Measurements from ENCODE around the gene PLEKHA8. TPM values are rescaled to one million over a fixed set of nuclear protein-coding genes. Genes with fewer than 3 reads are reported as not detected.

Gene PLEKHA8
- total RNA-seq, 4 donors from 2014 or later: 6.6 to 16.4 (median 13.1) TPM

DNA sequence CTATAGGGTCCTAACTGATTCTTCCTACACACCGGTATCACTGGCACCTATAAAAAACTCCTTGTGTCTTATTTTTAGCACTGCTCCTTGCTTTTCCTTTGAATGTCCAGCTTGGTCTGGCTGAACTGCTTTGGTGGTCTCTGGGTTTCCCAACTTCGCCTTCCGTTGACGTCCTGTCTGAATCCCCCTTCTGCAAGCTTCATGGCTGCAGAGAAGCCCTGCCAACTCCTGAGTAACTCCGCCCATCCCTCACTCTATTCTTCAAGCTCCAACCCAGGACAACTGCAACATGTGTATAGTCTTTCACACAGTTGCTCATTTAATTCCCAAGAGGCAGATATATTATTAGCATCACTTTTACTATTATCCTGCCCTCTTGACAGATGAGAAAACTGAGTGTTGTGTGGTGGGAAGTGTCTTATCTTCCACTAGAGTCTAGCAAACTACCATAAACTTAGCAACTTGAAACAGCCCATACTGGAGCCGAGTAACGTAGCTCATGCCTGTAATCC lies 147.5 kb downstream of the PLEKHA8 start:
- intact Hi-C loops (cut with DNase I; ENCODE audit: low total_unique reads) (no loop called here), in situ Hi-C loops (cut with MboI; ENCODE audit: low pct_ligation_motif_present in 1 of 4, low pct_unique_long_range_greater_than_20kb in 1 of 4, low sequenced_read_pairs in 3 of 4) (no loop called here)
- TF ChIP-seq POLR2AphosphoS5 (IDR thresholded peaks at IDR 0.05) (no peak), POLR2A (IDR thresholded peaks at IDR 0.05) (no peak), EP300 (IDR thresholded peaks at IDR 0.05; ENCODE audit: low read depth) (no peak)
- TF ChIP-seq, protein P1, sequence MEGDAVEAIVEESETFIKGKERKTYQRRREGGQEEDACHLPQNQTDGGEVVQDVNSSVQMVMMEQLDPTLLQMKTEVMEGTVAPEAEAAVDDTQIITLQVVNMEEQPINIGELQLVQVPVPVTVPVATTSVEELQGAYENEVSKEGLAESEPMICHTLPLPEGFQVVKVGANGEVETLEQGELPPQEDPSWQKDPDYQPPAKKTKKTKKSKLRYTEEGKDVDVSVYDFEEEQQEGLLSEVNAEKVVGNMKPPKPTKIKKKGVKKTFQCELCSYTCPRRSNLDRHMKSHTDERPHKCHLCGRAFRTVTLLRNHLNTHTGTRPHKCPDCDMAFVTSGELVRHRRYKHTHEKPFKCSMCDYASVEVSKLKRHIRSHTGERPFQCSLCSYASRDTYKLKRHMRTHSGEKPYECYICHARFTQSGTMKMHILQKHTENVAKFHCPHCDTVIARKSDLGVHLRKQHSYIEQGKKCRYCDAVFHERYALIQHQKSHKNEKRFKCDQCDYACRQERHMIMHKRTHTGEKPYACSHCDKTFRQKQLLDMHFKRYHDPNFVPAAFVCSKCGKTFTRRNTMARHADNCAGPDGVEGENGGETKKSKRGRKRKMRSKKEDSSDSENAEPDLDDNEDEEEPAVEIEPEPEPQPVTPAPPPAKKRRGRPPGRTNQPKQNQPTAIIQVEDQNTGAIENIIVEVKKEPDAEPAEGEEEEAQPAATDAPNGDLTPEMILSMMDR (IDR thresholded peaks at IDR 0.05): no peak
- Histone ChIP-seq H3K36me3 (no peaks in the 10 kb centered on the region), H3K4me1 (peaks cover 7 to 33% (median 18%) of the 10 kb centered on the region in 4 donors), H3K4me3 (no peak overlapping the region), H3K9me3 (no peaks in the 10 kb centered on the region), H3K27ac (no peak overlapping the region), H3K27me3 (no peaks in the 10 kb centered on the region)
- WGBS, 2 donors (ENCODE audit: low coverage in 1 of 2): 85 to 88% methylated on average over 5 to 7 of the region's 7 CpGs
- DNase-seq: no peak

DNA sequence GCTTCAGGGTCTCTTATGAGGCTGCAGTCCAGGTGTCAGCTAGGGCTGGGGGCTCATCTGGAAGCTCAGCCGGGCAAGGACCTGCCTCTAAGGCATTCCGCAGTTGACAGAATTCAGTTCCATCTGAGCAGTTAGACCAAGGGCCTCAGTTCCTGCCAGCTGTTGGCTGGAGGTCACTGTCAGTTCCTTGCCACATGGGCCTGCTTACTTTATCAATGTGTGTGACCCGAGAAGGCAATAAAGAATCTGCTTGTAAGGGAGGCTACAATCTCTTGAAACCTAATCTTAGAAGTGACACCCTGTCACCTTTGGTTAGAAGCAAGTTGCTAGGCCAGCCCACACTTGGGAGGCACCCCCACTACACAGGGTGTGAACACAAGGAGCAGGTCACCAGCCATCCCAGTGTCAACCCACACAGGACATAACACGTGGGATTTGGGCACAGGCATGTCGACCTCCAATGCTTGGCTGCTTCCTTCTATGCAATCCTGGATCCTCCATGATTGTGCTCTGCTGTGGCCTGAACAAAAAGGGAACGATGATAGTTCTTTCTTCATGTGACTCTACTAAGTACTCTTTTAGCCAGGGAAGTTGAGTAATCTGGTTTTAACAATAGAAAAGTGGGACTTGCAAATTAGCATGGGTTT lies 148.4 kb downstream of the PLEKHA8 start:
- in situ Hi-C loops (cut with MboI; ENCODE audit: low pct_ligation_motif_present in 1 of 4, low pct_unique_long_range_greater_than_20kb in 1 of 4, low sequenced_read_pairs in 3 of 4): no loop called here
- DNase-seq: no peak
- intact Hi-C loops (cut with DNase I; ENCODE audit: low total_unique reads): no loop called here
- WGBS, 2 donors (ENCODE audit: low coverage in 1 of 2): 78 to 100% methylated on average over 1 to 6 of the region's 6 CpGs
- TF ChIP-seq POLR2AphosphoS5 (IDR thresholded peaks at IDR 0.05): no peak
- TF ChIP-seq EP300 (IDR thresholded peaks at IDR 0.05; ENCODE audit: low read depth): no peak
- TF ChIP-seq, protein P1 (IDR thresholded peaks at IDR 0.05): no peak
- TF ChIP-seq POLR2A (IDR thresholded peaks at IDR 0.05): no peak
- Histone ChIP-seq H3K27ac (no peak overlapping the region), H3K36me3 (no peaks in the 10 kb centered on the region), H3K4me3 (no peak overlapping the region), H3K4me1 (peaks cover 7 to 33% (median 18%) of the 10 kb centered on the region in 4 donors), H3K9me3 (no peaks in the 10 kb centered on the region), H3K27me3 (no peaks in the 10 kb centered on the region)

DNA sequence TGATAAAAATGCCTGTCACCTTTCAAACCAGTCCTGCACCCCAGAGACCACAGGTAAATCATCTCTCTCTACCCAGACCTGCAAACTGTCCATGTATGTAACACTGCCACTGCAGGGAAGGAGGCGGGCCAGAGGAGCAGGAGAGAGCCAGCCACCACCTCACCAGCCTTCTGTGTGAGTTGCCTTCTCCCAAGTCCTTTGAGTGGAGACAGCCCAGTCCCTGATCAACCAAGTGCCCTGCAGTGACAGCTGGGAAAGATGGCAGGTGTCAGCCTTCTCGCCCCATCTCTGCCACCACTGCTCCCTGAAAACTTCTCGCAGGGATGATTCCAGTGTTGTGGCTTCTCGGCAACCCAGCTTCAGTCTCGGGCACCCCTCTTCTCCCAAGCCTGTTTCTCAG lies 149.0 kb downstream of the PLEKHA8 start:
- TF ChIP-seq, protein P1 (IDR thresholded peaks at IDR 0.05): no peak
- TF ChIP-seq POLR2A (IDR thresholded peaks at IDR 0.05): no peak
- in situ Hi-C loops (cut with MboI; ENCODE audit: low pct_ligation_motif_present in 1 of 4, low pct_unique_long_range_greater_than_20kb in 1 of 4, low sequenced_read_pairs in 3 of 4): no loop called here
- Histone ChIP-seq H3K27me3 (no peaks in the 10 kb centered on the region), H3K4me3 (no peak overlapping the region), H3K4me1 (peaks cover 7 to 33% (median 17%) of the 10 kb centered on the region in 4 donors), H3K9me3 (no peaks in the 10 kb centered on the region), H3K27ac (no peak overlapping the region), H3K36me3 (no peaks in the 10 kb centered on the region)
- WGBS, 2 donors (ENCODE audit: low coverage in 1 of 2): 96% methylated on average over 4 to 5 of the region's 5 CpGs
- DNase-seq: no peak
- intact Hi-C loops (cut with DNase I; ENCODE audit: low total_unique reads): no loop called here

DNA sequence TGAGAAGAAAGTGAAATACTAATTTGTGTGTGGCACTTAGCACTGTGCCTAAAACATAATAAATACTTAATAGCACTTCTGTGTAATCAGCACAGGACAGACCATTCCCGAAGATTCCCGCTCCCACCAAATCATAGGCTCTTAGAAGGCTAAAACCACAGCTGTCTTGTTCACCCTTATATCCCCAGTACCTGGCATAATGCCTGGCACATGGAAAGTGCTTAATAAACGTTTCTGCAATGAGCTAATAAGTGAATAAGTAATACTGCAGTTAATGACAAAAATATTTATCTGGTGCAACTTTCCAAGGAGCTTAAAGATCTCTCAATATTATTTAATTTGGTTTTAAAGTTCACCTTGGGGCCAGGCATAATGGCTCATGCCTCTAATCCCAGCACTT lies 149.8 kb downstream of the PLEKHA8 start:
- no peaks in the 10 kb centered on the region for H3K36me3 ChIP-seq
- intact Hi-C loops (cut with DNase I; ENCODE audit: low total_unique reads) (no loop called here), in situ Hi-C loops (cut with MboI; ENCODE audit: low pct_ligation_motif_present in 1 of 4, low pct_unique_long_range_greater_than_20kb in 1 of 4, low sequenced_read_pairs in 3 of 4) (no loop called here)
- 36 to 46% methylated on average over 2 to 3 of the region's 3 CpGs for WGBS, 2 donors (ENCODE audit: low coverage in 1 of 2)
- no peak for DNase-seq
- no peak overlapping the region for H3K4me3 ChIP-seq
- peaks cover 7 to 29% (median 12%) of the 10 kb centered on the region in 4 donors for H3K4me1 ChIP-seq
- H3K27ac ChIP-seq: no peak overlapping the region
- H3K27me3 ChIP-seq: no peaks in the 10 kb centered on the region
- TF ChIP-seq POLR2A (IDR thresholded peaks at IDR 0.05) (no peak), POLR2AphosphoS5 (IDR thresholded peaks at IDR 0.05) (no peak), EP300 (IDR thresholded peaks at IDR 0.05; ENCODE audit: low read depth) (no peak)
- TF ChIP-seq, protein P1 (IDR thresholded peaks at IDR 0.05): no peak
- H3K9me3 ChIP-seq: no peaks in the 10 kb centered on the region

Measured in transverse colon (tissue), 4 donors.